Naive thymus-derived CD8-positive, alpha-beta T cell (primary cell): ENCODE measurements around the gene PRPF6. TPM values are rescaled to one million over a fixed set of nuclear protein-coding genes. Genes with fewer than 3 reads are reported as not detected.

ENCODE experiments used
- ATAC-seq, 2 donors: fragments of 150-1000 bp; cut with Tn5 transposase in 1 of 2; sonication (Bioruptor Pico), chemical (Tn5 transposase) in 1 of 2; 1 replicate in 1 of 2; 2 replicates in 1 of 2; pipeline ENCODE4 v1.10.0; 2021; ENCODE audit warnings: mild to moderate bottlenecking in 2 of 2, moderate library complexity in 2 of 2
- POLR2A ChIA-PET: fragments of 350-600 bp; sonication (Branson Sonifier 250); formaldehyde crosslinking; loops from one replicate; lab custom pipeline; 2021; ENCODE audit warnings: antibody characterized with exemption; lab: Charles Lee
- DNase-seq, 10 donors: peaks; one replicate each; pipeline versions ENCODE4 v3.0.0 to v3.0.0-alpha.2; 2020 to 2022
- H3K27ac Mint-ChIP-seq, 10 donors: one replicate each; pipeline ENCODE4 v1.8.0; 2020 to 2022; ENCODE audit warnings: mild to moderate bottlenecking in 10 of 10, mixed read lengths in 10 of 10, moderate library complexity in 4 of 10, inconsistent platforms in 1 of 10
- H3K27me3 Mint-ChIP-seq, 5 donors: one replicate each; pipeline ENCODE4 v1.8.0; 2021 to 2022; ENCODE audit warnings: mixed read lengths in 5 of 5
- H3K36me3 Mint-ChIP-seq, 3 donors: one replicate each; pipeline ENCODE4 v1.8.0; 2020 to 2022; ENCODE audit warnings: mixed read lengths in 3 of 3, mild to moderate bottlenecking in 2 of 3, inconsistent platforms in 1 of 3
- H3K4me1 Mint-ChIP-seq, 4 donors: one replicate each; pipeline ENCODE4 v1.8.0; 2021 to 2022; ENCODE audit warnings: mixed read lengths in 4 of 4
- H3K4me3 Mint-ChIP-seq, 10 donors: one replicate each; pipeline ENCODE4 v1.8.0; 2020 to 2022; ENCODE audit warnings: mild to moderate bottlenecking in 10 of 10, mixed read lengths in 10 of 10, moderate library complexity in 6 of 10, inconsistent platforms in 1 of 10
- H3K9me3 Mint-ChIP-seq, 9 donors: one replicate each; pipeline ENCODE4 v1.8.0; 2020 to 2022; ENCODE audit warnings: mixed read lengths in 9 of 9, mild to moderate bottlenecking in 3 of 9, inconsistent platforms in 1 of 9, moderate library complexity in 1 of 9
- polyA plus RNA-seq, 3 donors: library from polyadenylated mRNA; unstranded; fragments of 300-500 nt; fragmentation: Illumina TruSeq; gene quantifications; one replicate each; pipeline ENCODE4 v1.2.3, GENCODE V29; 2021
- total RNA-seq, 8 experiments: library from RNA in 2 of 8; stranded (reverse) in 2 of 8; gene quantifications; one replicate each; pipeline ENCODE4 v1.2.3 and lab custom pipeline; 2021 to 2026

Gene PRPF6, protein sequence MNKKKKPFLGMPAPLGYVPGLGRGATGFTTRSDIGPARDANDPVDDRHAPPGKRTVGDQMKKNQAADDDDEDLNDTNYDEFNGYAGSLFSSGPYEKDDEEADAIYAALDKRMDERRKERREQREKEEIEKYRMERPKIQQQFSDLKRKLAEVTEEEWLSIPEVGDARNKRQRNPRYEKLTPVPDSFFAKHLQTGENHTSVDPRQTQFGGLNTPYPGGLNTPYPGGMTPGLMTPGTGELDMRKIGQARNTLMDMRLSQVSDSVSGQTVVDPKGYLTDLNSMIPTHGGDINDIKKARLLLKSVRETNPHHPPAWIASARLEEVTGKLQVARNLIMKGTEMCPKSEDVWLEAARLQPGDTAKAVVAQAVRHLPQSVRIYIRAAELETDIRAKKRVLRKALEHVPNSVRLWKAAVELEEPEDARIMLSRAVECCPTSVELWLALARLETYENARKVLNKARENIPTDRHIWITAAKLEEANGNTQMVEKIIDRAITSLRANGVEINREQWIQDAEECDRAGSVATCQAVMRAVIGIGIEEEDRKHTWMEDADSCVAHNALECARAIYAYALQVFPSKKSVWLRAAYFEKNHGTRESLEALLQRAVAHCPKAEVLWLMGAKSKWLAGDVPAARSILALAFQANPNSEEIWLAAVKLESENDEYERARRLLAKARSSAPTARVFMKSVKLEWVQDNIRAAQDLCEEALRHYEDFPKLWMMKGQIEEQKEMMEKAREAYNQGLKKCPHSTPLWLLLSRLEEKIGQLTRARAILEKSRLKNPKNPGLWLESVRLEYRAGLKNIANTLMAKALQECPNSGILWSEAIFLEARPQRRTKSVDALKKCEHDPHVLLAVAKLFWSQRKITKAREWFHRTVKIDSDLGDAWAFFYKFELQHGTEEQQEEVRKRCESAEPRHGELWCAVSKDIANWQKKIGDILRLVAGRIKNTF
- total RNA-seq = 10 to 100 TPM; 91.1 to 93.3 TPM
- polyA plus RNA-seq = 100 to 1,000 TPM in 1 of 3 donors, 10 to 100 TPM in 2; 67.2 to 110 (median 85.9) TPM
- 126 to 183 (median 169) reads per million in 6 experiments for total RNA-seq (lab: John Stamatoyannopoulos, UW)

- DNase-seq = peak; percentile 89 to 97 (median 94)
- no peaks in the 10 kb centered on the region for H3K9me3 Mint-ChIP-seq
- POLR2A ChIA-PET = interaction anchor here (0.6 to 4.0 kb wide), 29 partner anchors 11 to 460 kb away, joined by 3 to 67 read pairs (median 6); partner anchors contain the start of genes ARFRP1, C20orf204, LIME1 and OPRL1
- peak; percentile 56 to 65 for ATAC-seq
- H3K27ac Mint-ChIP-seq = peak within 1 kb of the TSS; percentile 94 to 98 (median 96)
- H3K36me3 Mint-ChIP-seq = peaks cover 0 to 50% (median 15%) of the 10 kb centered on the region in 3 donors
- H3K27me3 Mint-ChIP-seq = no peaks in the 10 kb centered on the region
- H3K4me1 Mint-ChIP-seq = peaks cover 44 to 69% (median 65%) of the 10 kb centered on the region in 4 donors
- H3K4me3 Mint-ChIP-seq = peak within 1 kb of the TSS; percentile 84 to 98 (median 96)
These were observed at the start of gene PRPF6 for GRCh38 chr20:63980806-63981728. Gene PRPF6 (plus strand): TSS chr20:63981132. CDS start chr20:63981246, 114 bp downstream.

DNA sequence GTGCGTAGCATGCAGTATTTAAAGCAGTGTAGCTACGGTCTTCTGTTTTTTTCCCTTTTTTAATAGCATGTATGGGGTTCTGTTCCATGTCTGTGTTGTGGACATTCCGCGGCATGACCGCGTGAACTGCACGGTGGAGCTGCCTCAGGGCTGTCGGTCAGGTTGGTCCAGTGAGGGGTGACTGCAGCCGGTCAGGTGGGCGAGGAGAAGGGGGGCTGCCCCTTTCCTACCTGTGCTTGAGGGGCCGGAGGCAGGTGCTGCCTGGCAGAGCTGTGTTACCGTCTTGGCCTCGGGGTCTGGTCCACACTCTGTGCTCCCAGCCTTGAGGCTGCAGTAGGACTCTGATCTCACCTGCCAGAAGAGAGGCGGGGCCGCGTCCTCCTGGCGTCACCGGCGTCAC lies 49.2 kb upstream of the PRPF6 start:
- no peak for ATAC-seq
- peak overlapping the region in 2 of 10 donors; percentile 25 to 80 for H3K27ac Mint-ChIP-seq
- no peaks in the 10 kb centered on the region for H3K9me3 Mint-ChIP-seq
- H3K36me3 Mint-ChIP-seq = peaks cover 0 to 77% (median 13%) of the 10 kb centered on the region in 3 donors
- DNase-seq = peak in 1 of 10 donors; percentile 44
- POLR2A ChIA-PET = no interaction called here
- no peaks in the 10 kb centered on the region for H3K27me3 Mint-ChIP-seq
- H3K4me1 Mint-ChIP-seq = peaks cover 2 to 16% (median 7%) of the 10 kb centered on the region in 4 donors
- no peak overlapping the region for H3K4me3 Mint-ChIP-seq

- POLR2A ChIA-PET = interaction anchor here (1.6 kb wide), 1 partner anchor 9 kb away, joined by 4 read pairs; no protein-coding TSS in a partner anchor
- Mint-ChIP-seq H3K4me1 (peaks cover 0 to 12% (median 5%) of the 10 kb centered on the region in 4 donors), H3K36me3 (peaks cover 0 to 70% (median 13%) of the 10 kb centered on the region in 3 donors), H3K4me3 (no peak overlapping the region), H3K9me3 (no peaks in the 10 kb centered on the region), H3K27ac (peak overlapping the region in 1 of 10 donors; percentile 44), H3K27me3 (no peaks in the 10 kb centered on the region)
- DNase-seq (peak in 1 of 10 donors; percentile 37), ATAC-seq (no peak)
These were observed 48.2 kb upstream of the PRPF6 start for GRCh38 chr20:63932606-63933160.

DNA sequence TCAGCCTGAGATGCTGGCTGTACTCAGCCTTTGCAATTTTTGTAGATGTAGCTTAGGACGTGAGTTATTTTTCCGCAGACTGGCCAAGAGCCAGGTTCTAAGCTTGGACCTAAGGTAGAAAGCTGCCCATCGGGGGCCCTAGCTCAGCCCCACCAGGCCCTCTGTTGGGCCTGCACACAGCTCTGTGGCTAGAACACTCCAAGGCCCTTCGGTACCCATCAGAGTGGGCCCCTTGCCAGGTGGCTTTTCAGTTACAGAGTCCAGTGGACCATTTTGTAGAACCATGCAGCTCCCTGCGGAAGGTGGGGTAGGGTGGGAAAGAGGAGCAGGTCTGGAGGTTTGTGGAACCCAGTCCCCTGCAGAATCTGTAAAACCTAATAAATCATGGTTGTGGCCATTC lies 47.3 kb upstream of the PRPF6 start:
- no peaks in the 10 kb centered on the region for H3K9me3 Mint-ChIP-seq
- DNase-seq (no peak), ATAC-seq (no peak)
- no peak overlapping the region for H3K4me3 Mint-ChIP-seq
- H3K36me3 Mint-ChIP-seq = peaks cover 0 to 65% (median 9%) of the 10 kb centered on the region in 3 donors
- no peaks in the 10 kb centered on the region for H3K27me3 Mint-ChIP-seq
- POLR2A ChIA-PET = interaction anchor here (1.6 kb wide), 1 partner anchor 10 kb away, joined by 4 read pairs; no protein-coding TSS in a partner anchor
- peaks cover 0 to 12% (median 5%) of the 10 kb centered on the region in 4 donors for H3K4me1 Mint-ChIP-seq
- no peak overlapping the region for H3K27ac Mint-ChIP-seq

- POLR2A ChIA-PET = interaction anchor here (0.6 kb wide), 1 partner anchor 1632 kb away, joined by 3 read pairs; no protein-coding TSS in a partner anchor
- no peak for DNase-seq
- H3K4me3 Mint-ChIP-seq = no peak overlapping the region
- H3K4me1 Mint-ChIP-seq = peaks cover 0 to 12% (median 4%) of the 10 kb centered on the region in 4 donors
- no peaks in the 10 kb centered on the region for H3K9me3 Mint-ChIP-seq
- peak in 1 of 2 donors; percentile 50 for ATAC-seq
- H3K36me3 Mint-ChIP-seq = peaks cover 0 to 58% (median 9%) of the 10 kb centered on the region in 3 donors
- H3K27me3 Mint-ChIP-seq = no peaks in the 10 kb centered on the region
- H3K27ac Mint-ChIP-seq = peak overlapping the region in 4 of 10 donors; percentile 48 to 62 (median 56)
These were observed 46.5 kb upstream of the PRPF6 start for GRCh38 chr20:63934271-63935068.

DNA sequence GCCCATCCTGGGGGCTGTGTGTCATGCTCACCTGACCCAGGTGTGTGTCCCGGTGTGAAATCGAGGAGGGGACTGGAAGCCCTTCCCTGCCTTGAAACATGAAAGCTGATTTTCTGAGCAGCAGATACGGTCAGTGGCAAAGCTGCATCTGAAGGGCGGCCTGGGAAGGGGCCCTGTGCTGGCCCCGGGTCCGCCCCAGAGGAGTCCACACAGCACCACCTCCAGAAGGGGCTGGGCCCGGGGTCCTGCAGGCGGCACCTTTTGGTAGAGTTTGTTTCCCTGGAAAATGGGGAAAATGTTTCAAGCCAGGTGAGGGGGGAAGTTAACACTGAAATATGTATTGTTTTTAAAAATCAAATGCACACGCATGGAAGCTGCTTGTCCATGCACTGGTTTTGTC lies 45.5 kb upstream of the PRPF6 start:
- no peak for ATAC-seq

DNA sequence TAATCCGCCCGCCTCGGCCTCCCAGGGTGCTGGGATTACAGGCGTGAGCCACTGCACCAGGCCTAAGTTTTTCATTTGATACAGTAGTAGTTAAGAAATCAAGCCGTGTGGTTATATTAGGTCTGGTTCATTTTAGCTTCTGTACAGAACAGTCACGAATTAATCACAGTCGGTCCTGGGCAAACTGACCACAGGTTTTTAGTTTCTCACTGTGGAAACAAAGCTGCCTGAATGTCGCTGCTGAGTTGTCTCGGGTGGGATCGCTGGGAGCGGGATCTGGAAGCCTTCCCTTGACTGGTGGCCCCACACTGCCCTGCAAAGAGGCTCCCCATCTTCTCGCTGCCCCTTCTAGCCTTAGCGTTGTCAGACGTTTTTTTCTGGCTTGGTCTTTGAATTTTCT lies 43.3 kb upstream of the PRPF6 start:
- H3K27me3 Mint-ChIP-seq = no peaks in the 10 kb centered on the region
- peaks cover 0 to 36% (median 0%) of the 10 kb centered on the region in 3 donors for H3K36me3 Mint-ChIP-seq
- H3K9me3 Mint-ChIP-seq = peaks cover 0 to 2% (median 0%) of the 10 kb centered on the region in 9 donors
- DNase-seq = no peak
- no peak overlapping the region for H3K4me3 Mint-ChIP-seq
- no peak for ATAC-seq
- POLR2A ChIA-PET = no interaction called here
- H3K27ac Mint-ChIP-seq = peak overlapping the region in 3 of 10 donors; percentile 43 to 76 (median 57)
- peaks cover 9 to 30% (median 19%) of the 10 kb centered on the region in 4 donors for H3K4me1 Mint-ChIP-seq

More for the DNA sequence above, 45.5 kb upstream of the PRPF6 start:
- no peaks in the 10 kb centered on the region for H3K27me3 Mint-ChIP-seq
- H3K9me3 Mint-ChIP-seq = no peaks in the 10 kb centered on the region
- no peak overlapping the region for H3K4me3 Mint-ChIP-seq
- POLR2A ChIA-PET = interaction anchor here (0.6 kb wide), 1 partner anchor 1633 kb away, joined by 3 read pairs; no protein-coding TSS in a partner anchor
- DNase-seq = no peak
- H3K27ac Mint-ChIP-seq = no peak overlapping the region
- peaks cover 0 to 54% (median 4%) of the 10 kb centered on the region in 3 donors for H3K36me3 Mint-ChIP-seq
- peaks cover 0 to 12% (median 4%) of the 10 kb centered on the region in 4 donors for H3K4me1 Mint-ChIP-seq

- no peak for DNase-seq
- no peak overlapping the region for H3K4me3 Mint-ChIP-seq
- no peaks in the 10 kb centered on the region for H3K27me3 Mint-ChIP-seq
- ATAC-seq = peak in 1 of 2 donors; percentile 14
- POLR2A ChIA-PET = interaction anchor here (0.7 to 1.6 kb wide), 4 partner anchors 13 to 41 kb away, joined by 3 to 4 read pairs (median 3); partner anchors contain the start of genes PRPF6 and UCKL1
- peaks cover 0 to 2% (median 0%) of the 10 kb centered on the region in 9 donors for H3K9me3 Mint-ChIP-seq
- peaks cover 9 to 31% (median 21%) of the 10 kb centered on the region in 4 donors for H3K4me1 Mint-ChIP-seq
- H3K36me3 Mint-ChIP-seq = peaks cover 0 to 33% (median 0%) of the 10 kb centered on the region in 3 donors
- peak overlapping the region in 1 of 10 donors; percentile 27 for H3K27ac Mint-ChIP-seq
These were observed 41.6 kb upstream of the PRPF6 start for GRCh38 chr20:63939061-63939935.

DNA sequence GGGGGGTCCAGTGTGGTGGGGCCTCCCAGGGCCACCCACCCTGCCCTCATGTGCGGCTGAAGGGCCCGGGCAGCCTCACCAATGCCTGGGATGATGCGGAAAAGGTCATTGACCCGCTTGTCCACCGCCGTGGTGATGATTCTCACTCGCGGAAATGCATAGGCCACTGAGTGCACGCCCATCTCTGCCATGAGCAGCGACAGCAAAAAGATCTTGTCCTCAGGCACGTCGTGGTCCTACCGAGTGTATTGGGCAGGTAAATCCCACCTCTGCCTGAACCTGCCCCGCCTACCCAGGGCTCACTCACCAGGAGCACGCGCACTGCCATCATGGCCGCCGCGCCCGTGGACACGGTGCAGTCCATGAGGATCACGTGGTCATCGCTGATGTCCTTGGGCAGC lies 40.9 kb upstream of the PRPF6 start:
- peaks cover 0 to 2% (median 0%) of the 10 kb centered on the region in 9 donors for H3K9me3 Mint-ChIP-seq
- H3K27me3 Mint-ChIP-seq = no peaks in the 10 kb centered on the region
- peaks cover 0 to 28% (median 0%) of the 10 kb centered on the region in 3 donors for H3K36me3 Mint-ChIP-seq
- peaks cover 9 to 30% (median 17%) of the 10 kb centered on the region in 4 donors for H3K4me1 Mint-ChIP-seq
- peak overlapping the region in 1 of 10 donors; percentile 40 for H3K27ac Mint-ChIP-seq
- POLR2A ChIA-PET = interaction anchor here (0.6 to 1.6 kb wide), 4 partner anchors 12 to 301 kb away, joined by 3 to 4 read pairs (median 3); partner anchors contain the start of genes PRPF6 and UCKL1
- ATAC-seq = no peak
- no peak overlapping the region for H3K4me3 Mint-ChIP-seq
- peak in 1 of 10 donors; percentile 60 for DNase-seq
